ENCODE data around the gene CLEC12A.

CLEC12A gene

DNA sequence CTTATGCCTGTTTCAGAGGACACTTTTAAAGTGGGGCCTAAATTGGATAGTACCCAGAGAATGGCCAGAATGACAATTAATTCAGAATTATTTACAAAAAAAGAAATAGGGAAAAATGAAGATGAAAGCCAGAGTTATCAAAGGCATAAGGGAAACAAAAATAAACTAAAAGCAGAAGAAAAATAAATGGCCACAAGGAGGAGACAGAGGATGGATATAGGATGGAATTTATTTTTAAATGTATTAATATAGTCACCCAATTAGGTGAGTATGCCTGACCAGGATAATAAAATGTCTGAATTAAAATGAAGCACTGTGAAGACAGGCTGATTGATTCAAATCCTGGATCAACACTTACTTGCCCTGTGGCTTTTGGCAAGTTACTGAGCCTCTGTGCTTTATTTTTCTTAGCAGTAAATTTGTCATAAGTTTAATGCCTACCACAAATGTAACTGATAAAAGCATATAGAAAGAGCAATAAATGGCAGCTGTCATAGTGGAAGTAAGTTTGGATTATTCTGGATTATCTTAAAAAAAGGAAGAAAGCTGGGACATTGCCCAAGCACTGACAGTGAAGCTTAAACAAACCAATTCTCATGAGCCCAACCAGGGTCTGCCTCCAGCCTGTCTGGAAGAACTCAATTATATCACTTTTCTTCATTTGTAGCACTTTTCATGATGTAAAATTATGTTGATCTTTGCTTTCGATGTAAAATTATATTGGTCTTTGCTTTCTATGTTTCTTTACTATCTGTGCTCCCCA lies 62.8 kb downstream of the CLEC12A start:
- no peak for DNase-seq (ENCODE audit: low read depth)
